RWPE2 (cell line): ENCODE results near the gene XRCC2.
"Not testable (repeated sequence)": the region's sequence is repeated elsewhere in the genome, so short reads cannot be mapped to it uniquely, and the experiment has no call there.

Source experiments
- ATAC-seq: fragments of 200-7000 bp; cut with Tn5 transposase; 3 replicates; pipeline ENCODE4 v1.9.1; 2021; ENCODE audit warnings: low read depth
- DNase-seq: peaks from one replicate; pipeline ENCODE4 v3.0.0-alpha.2; 2020; ENCODE audit warnings: low spot score
- H3K27ac ChIP-seq: fragments of 450-650 bp; 2 replicates; pipeline ENCODE4 v1.5.1; 2017; ENCODE audit warnings: mild to moderate bottlenecking; ENCODE audit not compliant: poor library complexity, severe bottlenecking
- H3K27me3 ChIP-seq: fragments of 250-450 bp; sonication (Bioruptor Pico); 2 replicates; pipeline ENCODE4 v1.5.1; 2021; ENCODE audit warnings: mild to moderate bottlenecking, moderate library complexity; ENCODE audit not compliant: insufficient read depth, poor library complexity, severe bottlenecking
- H3K36me3 ChIP-seq: fragments of 250-450 bp; sonication (Bioruptor Pico); 2 replicates; pipeline ENCODE4 v1.5.1; 2020; ENCODE audit warnings: low read depth, mild to moderate bottlenecking, moderate library complexity
- H3K4me1 ChIP-seq: fragments of 250-450 bp; sonication (Bioruptor Pico); 2 replicates; pipeline ENCODE4 v1.5.1; 2021; ENCODE audit warnings: mild to moderate bottlenecking, moderate library complexity; ENCODE audit not compliant: insufficient read depth, poor library complexity, severe bottlenecking
- H3K4me3 ChIP-seq: fragments of 250-450 bp; sonication (Bioruptor Pico); 2 replicates; pipeline ENCODE4 v1.5.1; 2021; ENCODE audit warnings: mild to moderate bottlenecking, moderate library complexity; ENCODE audit not compliant: severe bottlenecking
- H3K9me3 ChIP-seq: fragments of 250-450 bp; sonication (Bioruptor Pico); 2 replicates; pipeline ENCODE4 v1.5.1; 2021; ENCODE audit warnings: mild to moderate bottlenecking, moderate library complexity; ENCODE audit not compliant: severe bottlenecking
- CTCF ChIP-seq: fragments of 450-650 bp; IDR thresholded peaks from one replicate; pipeline ENCODE4 v1.5.1; 2017; ENCODE audit warnings: mild to moderate bottlenecking, moderate library complexity; ENCODE audit not compliant: poor library complexity, severe bottlenecking

XRCC2 gene

DNA sequence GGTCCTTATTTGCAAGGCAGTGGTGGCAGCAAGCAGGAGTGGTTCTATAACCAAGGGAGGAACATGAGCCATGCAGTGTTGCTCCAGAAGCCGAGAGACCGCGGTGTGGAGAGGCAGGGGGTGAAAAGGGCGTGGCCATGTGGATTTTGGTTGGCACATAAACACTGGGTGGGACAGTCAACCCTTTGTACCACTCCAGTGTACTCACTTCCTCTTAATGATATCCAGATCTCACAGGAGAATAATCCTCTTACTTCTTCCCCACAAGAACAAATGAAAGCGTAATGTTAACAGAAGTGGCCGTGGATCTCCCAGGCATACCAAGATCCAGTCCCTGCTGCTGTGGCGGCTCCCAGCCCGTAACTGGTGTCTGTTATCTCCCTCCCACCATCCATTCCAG, 42.4 kb downstream of the XRCC2 start:
- no peak for ATAC-seq
- no peaks in the 10 kb centered on the region for H3K36me3 ChIP-seq
- no peaks in the 10 kb centered on the region for H3K27me3 ChIP-seq
- TF ChIP-seq CTCF, result no peak
- no peak overlapping the region for H3K27ac ChIP-seq
- no peak overlapping the region for H3K4me3 ChIP-seq
- H3K4me1 ChIP-seq, result no peaks in the 10 kb centered on the region
- DNase-seq, result no peak
- no peaks in the 10 kb centered on the region for H3K9me3 ChIP-seq

GRCh38 chr7:152633072-152633471, 42.9 kb downstream of the XRCC2 start:
- ATAC-seq (no peak), DNase-seq (no peak)
- no peaks in the 10 kb centered on the region for H3K36me3 ChIP-seq
- H3K27me3 ChIP-seq, result no peaks in the 10 kb centered on the region
- H3K4me3 ChIP-seq, result no peak overlapping the region
- no peak overlapping the region for H3K27ac ChIP-seq
- H3K9me3 ChIP-seq, result no peaks in the 10 kb centered on the region
- H3K4me1 ChIP-seq, result no peaks in the 10 kb centered on the region
- TF ChIP-seq CTCF, result no peak

- H3K4me1 ChIP-seq, H3K27ac ChIP-seq, H3K27me3 ChIP-seq, ATAC-seq, H3K36me3 ChIP-seq, DNase-seq, H3K9me3 ChIP-seq, H3K4me3 ChIP-seq: not testable (repeated sequence)
Observed at GRCh38 chr7:152628772-152629171, 47.2 kb downstream of the XRCC2 start.

DNA sequence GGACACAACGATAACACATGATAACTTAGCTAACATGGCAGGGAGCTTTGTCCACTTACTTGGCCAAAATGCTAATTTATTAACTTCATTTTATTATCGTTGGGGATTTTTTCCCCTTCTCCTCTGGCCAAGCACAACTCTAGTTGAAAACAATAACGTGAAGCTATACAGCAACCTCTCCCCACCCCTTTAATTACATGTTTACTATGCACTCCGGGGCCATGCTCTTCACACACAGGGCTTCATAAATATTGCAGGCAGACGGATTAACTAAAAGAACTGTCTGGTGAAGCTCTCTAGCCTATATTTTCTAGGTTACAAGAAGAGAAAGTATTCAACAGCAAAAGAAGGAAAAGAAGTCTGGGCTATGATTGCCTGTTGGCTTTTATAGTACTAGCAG, 51.7 kb downstream of the XRCC2 start:
- H3K27me3 ChIP-seq, result no peaks in the 10 kb centered on the region
- DNase-seq (no peak), ATAC-seq (no peak)
- H3K4me3 ChIP-seq, result no peak overlapping the region
- no peak for TF ChIP-seq CTCF
- no peak overlapping the region for H3K27ac ChIP-seq
- H3K4me1 ChIP-seq, result no peaks in the 10 kb centered on the region
- H3K36me3 ChIP-seq, result no peaks in the 10 kb centered on the region
- H3K9me3 ChIP-seq, result no peaks in the 10 kb centered on the region

DNA sequence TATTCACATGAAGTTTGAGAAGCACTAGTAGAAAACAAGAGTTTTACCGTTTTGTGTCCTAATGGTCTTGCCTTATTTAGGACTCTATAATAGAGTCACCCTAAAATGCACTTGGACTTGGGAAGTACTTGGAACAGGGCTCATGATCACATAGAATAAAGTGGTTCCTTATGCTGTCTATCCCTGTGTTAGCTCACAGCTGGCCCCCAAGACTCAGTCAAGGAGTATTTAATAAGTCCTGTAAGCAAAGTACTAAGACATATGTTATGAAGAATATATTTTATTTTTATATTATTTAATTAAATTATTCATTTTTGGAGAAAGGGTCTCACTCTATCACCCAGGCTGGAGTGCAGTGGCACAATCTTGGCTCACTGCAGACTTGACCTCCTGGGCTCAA, 54.5 kb downstream of the XRCC2 start:
- Histone ChIP-seq H3K4me3 (no peak overlapping the region), H3K4me1 (no peaks in the 10 kb centered on the region), H3K27me3 (no peaks in the 10 kb centered on the region), H3K36me3 (no peaks in the 10 kb centered on the region), H3K9me3 (no peaks in the 10 kb centered on the region), H3K27ac (no peak overlapping the region)
- no peak for TF ChIP-seq CTCF
- ATAC-seq (no peak), DNase-seq (no peak)
